MM.1S (cell line): ENCODE data around the gene CENPQ.

Experiments
- EZH2 ChIP-seq: fragments of 300-600 bp; sonication (generic); optimal IDR thresholded peaks from 2 replicates; pipeline ENCODE3; 2017; ENCODE audit warnings: low read depth, mild to moderate bottlenecking, antibody characterized with exemption, low read length, mixed read lengths
- EZH2phosphoT487 ChIP-seq: fragments of 300-600 bp; sonication (generic); IDR thresholded peaks from 2 replicates; pipeline ENCODE4 v1.6.1; 2018; ENCODE audit warnings: antibody characterized with exemption, low read length
- TF ChIP-seq, protein P1 (sequence below): fragments of 300-600 bp; sonication (generic); IDR thresholded peaks from 2 replicates; pipeline ENCODE4 v1.5.1; 2016; ENCODE audit warnings: antibody characterized with exemption, low read length, mixed read lengths

DNA sequence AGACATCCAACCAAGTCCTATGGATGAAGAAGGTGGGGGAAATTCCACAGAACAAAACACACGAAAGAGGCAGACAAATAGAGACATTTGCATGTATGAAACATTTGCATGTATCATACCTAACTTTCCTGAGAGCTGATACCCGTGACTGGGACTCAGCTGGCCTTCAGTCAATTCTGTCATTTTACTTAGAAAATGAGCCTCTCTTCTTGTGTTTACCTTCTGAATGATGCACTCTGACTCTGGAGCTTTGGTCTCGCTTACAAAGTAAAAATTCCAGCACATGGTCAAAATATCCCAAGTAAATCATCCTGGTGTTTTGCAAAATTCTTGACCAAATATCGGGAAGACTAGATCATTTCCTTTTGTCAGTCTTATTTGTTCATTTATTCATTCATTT, 47.0 kb upstream of the CENPQ start:
- TF ChIP-seq, protein P1, sequence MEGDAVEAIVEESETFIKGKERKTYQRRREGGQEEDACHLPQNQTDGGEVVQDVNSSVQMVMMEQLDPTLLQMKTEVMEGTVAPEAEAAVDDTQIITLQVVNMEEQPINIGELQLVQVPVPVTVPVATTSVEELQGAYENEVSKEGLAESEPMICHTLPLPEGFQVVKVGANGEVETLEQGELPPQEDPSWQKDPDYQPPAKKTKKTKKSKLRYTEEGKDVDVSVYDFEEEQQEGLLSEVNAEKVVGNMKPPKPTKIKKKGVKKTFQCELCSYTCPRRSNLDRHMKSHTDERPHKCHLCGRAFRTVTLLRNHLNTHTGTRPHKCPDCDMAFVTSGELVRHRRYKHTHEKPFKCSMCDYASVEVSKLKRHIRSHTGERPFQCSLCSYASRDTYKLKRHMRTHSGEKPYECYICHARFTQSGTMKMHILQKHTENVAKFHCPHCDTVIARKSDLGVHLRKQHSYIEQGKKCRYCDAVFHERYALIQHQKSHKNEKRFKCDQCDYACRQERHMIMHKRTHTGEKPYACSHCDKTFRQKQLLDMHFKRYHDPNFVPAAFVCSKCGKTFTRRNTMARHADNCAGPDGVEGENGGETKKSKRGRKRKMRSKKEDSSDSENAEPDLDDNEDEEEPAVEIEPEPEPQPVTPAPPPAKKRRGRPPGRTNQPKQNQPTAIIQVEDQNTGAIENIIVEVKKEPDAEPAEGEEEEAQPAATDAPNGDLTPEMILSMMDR, result no peak
- no peak for TF ChIP-seq EZH2
- TF ChIP-seq EZH2phosphoT487, result no peak
